ENCODE measurements around the gene AIPL1. TPM values are rescaled to one million over a fixed set of nuclear protein-coding genes. Genes with fewer than 3 reads are reported as not detected.

Gene AIPL1
- total and polyA plus RNA-seq, 10 of the 15 experiments (the other 5 are each of a cell fraction or from before 2014, with no cell fraction given) = not detected

DNA sequence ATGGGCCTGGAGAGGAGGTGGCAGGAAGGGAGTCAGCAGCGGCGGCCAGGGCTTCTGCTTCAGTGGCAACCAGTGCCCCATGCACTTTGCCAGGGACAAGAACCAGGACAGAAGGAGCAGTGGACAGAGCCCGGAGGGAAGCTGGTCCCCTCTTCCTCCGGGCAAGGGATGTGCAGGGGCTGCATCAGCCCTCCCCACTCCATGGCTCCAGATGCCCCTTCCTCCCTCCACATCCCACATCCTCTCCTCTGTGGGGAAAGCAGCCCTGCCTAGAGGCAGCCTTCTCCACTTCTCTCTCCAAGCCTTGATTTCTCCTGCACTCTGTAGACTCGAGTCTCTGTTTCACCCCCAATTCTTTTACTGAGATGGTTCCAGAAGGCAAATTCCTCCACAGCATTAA is 50.4 kb downstream of the AIPL1 start (continued):
- no peak for TF ChIP-seq NFIC (IDR thresholded peaks at IDR 0.05; ENCODE audit: low read depth, low read length)
- TF ChIP-seq NR2F1 (conservative IDR thresholded peaks at IDR 0.05) = no peak

DNA sequence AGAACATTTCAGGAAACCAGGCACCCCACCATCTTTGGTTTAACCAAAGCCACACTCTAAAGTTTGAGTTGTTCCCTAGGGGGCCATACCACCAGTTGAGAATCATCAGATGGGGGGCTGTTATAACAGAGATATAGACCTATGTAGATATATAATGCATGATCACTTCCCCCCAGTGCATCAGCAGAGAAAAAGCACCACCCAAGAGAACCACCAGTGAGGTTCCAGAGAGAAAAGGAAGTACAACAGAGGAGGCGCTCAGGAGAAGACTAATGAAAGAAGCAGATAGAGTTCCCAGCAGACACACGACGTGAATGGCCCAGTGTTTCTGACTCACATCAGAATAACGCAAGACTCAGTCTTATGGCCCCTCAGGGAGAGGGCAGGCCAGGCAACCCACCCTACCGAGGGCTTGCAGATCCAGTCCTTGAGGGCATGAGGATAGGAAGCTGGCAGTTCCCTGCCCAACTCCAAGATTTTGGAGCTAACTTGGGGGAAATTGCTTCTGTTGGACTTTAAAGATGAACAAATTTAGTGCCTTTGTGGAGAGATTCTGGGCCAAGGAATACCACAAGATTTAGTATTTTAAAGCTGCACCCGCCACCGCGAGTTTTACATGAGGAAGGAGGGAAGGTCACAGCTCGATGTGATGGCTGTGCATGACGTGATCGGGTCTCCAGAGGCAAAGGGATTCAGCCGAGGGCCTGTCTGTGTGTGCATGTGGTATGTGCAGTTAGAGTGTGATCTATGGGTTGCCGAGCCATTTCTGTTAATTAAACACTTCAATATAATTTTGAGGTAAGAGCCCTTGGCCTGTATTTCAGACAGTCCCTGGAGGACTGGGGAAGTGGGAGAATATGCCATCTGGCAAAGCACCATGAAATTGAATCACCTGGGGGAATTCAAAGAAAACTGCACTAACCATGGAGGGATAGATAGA is 53.1 kb downstream of the AIPL1 start:
- no peak for DNase-seq (ENCODE audit: low read depth, low spot score)
- no peak overlapping the region for H2AFZ ChIP-seq (ENCODE audit: control insufficient read depth, low read depth, low read length)

More for the DNA sequence above, 53.1 kb downstream of the AIPL1 start:
- BruUV-seq (replicated peaks) = no TSS peak
- RAD21 ChIA-PET (ENCODE audit: unreplicated experiment) = no interaction called here
- POLR2A ChIA-PET = no interaction called here
- 41% methylated on average over 13 of the region's 13 CpGs for WGBS (ENCODE audit: insufficient coverage, insufficient replicate concordance, low lambda C conversion rate, missing lambda C conversion rate)
- intact Hi-C loops (cut with micrococcal nuclease; ENCODE audit: unreplicated experiment) = no loop called here
- CTCF ChIA-PET = no interaction called here
- H3K27me3 ChIP-seq (replicated peaks in 1 of 2; ENCODE audit: control insufficient read depth in 2 of 2, insufficient read depth in 2 of 2, low read length in 1 of 2) = no peaks in the 10 kb centered on the region; a peak in 1 of 4 replicates
- H3K9me3 ChIP-seq (replicated peaks; ENCODE audit: control insufficient read depth, insufficient read depth, low read length) = no peaks in the 10 kb centered on the region
- TF ChIP-seq WRNIP1 (IDR thresholded peaks at IDR 0.05; ENCODE audit: borderline replicate concordance, low read depth, low read length) (no peak), POLR2AphosphoS2 (IDR thresholded peaks at IDR 0.05; ENCODE audit: low read depth, low read length) (no peak), RELA (IDR thresholded peaks at IDR 0.05; ENCODE audit: borderline replicate concordance, partially characterized antibody) (no peak), GATAD2B (conservative IDR thresholded peaks at IDR 0.05; ENCODE audit: low read depth) (no peak), BCL11A (IDR thresholded peaks at IDR 0.05; ENCODE audit: low read depth, low read length) (no peak), CBFB (IDR thresholded peaks at IDR 0.05; ENCODE audit: low read depth) (no peak), RAD21 (IDR thresholded peaks at IDR 0.05; ENCODE audit: insufficient read depth, low read depth, low read length) (no peak), PAX5 (IDR thresholded peaks at IDR 0.05; ENCODE audit: borderline replicate concordance, low read depth, low read length) (no peak)
- TF ChIP-seq, protein P1, sequence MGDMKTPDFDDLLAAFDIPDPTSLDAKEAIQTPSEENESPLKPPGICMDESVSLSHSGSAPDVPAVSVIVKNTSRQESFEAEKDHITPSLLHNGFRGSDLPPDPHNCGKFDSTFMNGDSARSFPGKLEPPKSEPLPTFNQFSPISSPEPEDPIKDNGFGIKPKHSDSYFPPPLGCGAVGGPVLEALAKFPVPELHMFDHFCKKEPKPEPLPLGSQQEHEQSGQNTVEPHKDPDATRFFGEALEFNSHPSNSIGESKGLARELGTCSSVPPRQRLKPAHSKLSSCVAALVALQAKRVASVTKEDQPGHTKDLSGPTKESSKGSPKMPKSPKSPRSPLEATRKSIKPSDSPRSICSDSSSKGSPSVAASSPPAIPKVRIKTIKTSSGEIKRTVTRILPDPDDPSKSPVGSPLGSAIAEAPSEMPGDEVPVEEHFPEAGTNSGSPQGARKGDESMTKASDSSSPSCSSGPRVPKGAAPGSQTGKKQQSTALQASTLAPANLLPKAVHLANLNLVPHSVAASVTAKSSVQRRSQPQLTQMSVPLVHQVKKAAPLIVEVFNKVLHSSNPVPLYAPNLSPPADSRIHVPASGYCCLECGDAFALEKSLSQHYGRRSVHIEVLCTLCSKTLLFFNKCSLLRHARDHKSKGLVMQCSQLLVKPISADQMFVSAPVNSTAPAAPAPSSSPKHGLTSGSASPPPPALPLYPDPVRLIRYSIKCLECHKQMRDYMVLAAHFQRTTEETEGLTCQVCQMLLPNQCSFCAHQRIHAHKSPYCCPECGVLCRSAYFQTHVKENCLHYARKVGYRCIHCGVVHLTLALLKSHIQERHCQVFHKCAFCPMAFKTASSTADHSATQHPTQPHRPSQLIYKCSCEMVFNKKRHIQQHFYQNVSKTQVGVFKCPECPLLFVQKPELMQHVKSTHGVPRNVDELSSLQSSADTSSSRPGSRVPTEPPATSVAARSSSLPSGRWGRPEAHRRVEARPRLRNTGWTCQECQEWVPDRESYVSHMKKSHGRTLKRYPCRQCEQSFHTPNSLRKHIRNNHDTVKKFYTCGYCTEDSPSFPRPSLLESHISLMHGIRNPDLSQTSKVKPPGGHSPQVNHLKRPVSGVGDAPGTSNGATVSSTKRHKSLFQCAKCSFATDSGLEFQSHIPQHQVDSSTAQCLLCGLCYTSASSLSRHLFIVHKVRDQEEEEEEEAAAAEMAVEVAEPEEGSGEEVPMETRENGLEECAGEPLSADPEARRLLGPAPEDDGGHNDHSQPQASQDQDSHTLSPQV (IDR thresholded peaks at IDR 0.05) = no peak
- H3K36me3 ChIP-seq (ENCODE audit: control insufficient read depth in 2 of 2, insufficient read depth in 2 of 2, low read length in 1 of 2) = no peaks in the 10 kb centered on the region
- SMC1A ChIA-PET (ENCODE audit: uncharacterized antibody, unreplicated experiment) = no interaction called here
- no peak for FAIRE-seq
- in situ Hi-C loops (cut with MboI) = no loop called here
- no peaks in the 10 kb centered on the region for H3K4me1 ChIP-seq (ENCODE audit: control insufficient read depth, insufficient read depth, low read length)
- no peak for ATAC-seq
- no peaks in the 10 kb centered on the region for H3K79me2 ChIP-seq (ENCODE audit: control insufficient read depth, insufficient read depth, low read length)
- no peak overlapping the region for H3K4me3 ChIP-seq
- H3K27ac ChIP-seq (ENCODE audit: control insufficient read depth, insufficient read depth) = no peak overlapping the region
- H4K20me1 ChIP-seq (ENCODE audit: control insufficient read depth, insufficient read depth) = no peaks in the 10 kb centered on the region
- no peak overlapping the region for H3K9ac ChIP-seq (ENCODE audit: control insufficient read depth, insufficient read depth, low read length)
- H3K4me2 ChIP-seq (ENCODE audit: control insufficient read depth, insufficient read depth) = no peak overlapping the region
